Upper lobe of right lung (tissue), 1 donor: Measurements from ENCODE around the gene ATP2A2. TPM values are rescaled to one million over a fixed set of nuclear protein-coding genes. Genes with fewer than 3 reads are reported as not detected.
A peak's percentile ranks its signal among the peaks of the same experiment; 100 is the strongest.

Experiments
- ATAC-seq: fragments of 200-7000 bp; cut with Tn5 transposase; one replicate; pipeline ENCODE4 v1.9.1; 2020; ENCODE audit warnings: mild to moderate bottlenecking, moderate library complexity
- DNase-seq: peaks from one replicate; pipeline ENCODE4 v3.0.0-alpha.2; 2020
- H3K27ac ChIP-seq: fragments of 200-600 bp; one replicate; pipeline ENCODE4 v1.8.0; 2022
- H3K27me3 ChIP-seq: fragments of 200-600 bp; one replicate; pipeline ENCODE4 v1.8.0; 2022; ENCODE audit warnings: mild to moderate bottlenecking
- H3K36me3 ChIP-seq: fragments of 200-600 bp; one replicate; pipeline ENCODE4 v1.8.0; 2022
- H3K4me1 ChIP-seq: fragments of 200-600 bp; one replicate; pipeline ENCODE4 v1.8.0; 2022
- H3K4me3 ChIP-seq: fragments of 200-600 bp; one replicate; pipeline ENCODE4 v1.8.0; 2022; ENCODE audit warnings: mild to moderate bottlenecking
- H3K9me3 ChIP-seq: fragments of 200-600 bp; one replicate; pipeline ENCODE4 v1.8.0; 2022
- intact Hi-C: fragments of 100-400 bp; cut with DNase I; formaldehyde crosslinking; loops from one replicate; pipeline ENCODE4 v1.11.0; 2022
- total RNA-seq: library from RNA; stranded (reverse); fragmentation: NEBNext Ultra II Directional; extraction: Animal tissue kit (Norgen Biotek cat#: 25700); gene quantifications from one replicate; pipeline ENCODE4 v1.2.1, GENCODE V29; 2021
- TF ChIP-seq, protein P1 (sequence below): fragments of 200-600 bp; IDR thresholded peaks from one replicate; pipeline ENCODE4 v1.8.0; 2022; ENCODE audit warnings: antibody characterized with exemption
- donor health status: DM: no; HTN: yes; CAD: no; lungs with severe emphysema.

ATP2A2 gene
- total RNA-seq, 1 donor from 2014 or later, result 173 TPM

GRCh38 chr12:110281549-110282299 lies 677 bp downstream of the ATP2A2 start:
- intact Hi-C loops, result no loop called here
- DNase-seq (peak; percentile 85), ATAC-seq (peak; percentile 77)
- TF ChIP-seq, protein P1, sequence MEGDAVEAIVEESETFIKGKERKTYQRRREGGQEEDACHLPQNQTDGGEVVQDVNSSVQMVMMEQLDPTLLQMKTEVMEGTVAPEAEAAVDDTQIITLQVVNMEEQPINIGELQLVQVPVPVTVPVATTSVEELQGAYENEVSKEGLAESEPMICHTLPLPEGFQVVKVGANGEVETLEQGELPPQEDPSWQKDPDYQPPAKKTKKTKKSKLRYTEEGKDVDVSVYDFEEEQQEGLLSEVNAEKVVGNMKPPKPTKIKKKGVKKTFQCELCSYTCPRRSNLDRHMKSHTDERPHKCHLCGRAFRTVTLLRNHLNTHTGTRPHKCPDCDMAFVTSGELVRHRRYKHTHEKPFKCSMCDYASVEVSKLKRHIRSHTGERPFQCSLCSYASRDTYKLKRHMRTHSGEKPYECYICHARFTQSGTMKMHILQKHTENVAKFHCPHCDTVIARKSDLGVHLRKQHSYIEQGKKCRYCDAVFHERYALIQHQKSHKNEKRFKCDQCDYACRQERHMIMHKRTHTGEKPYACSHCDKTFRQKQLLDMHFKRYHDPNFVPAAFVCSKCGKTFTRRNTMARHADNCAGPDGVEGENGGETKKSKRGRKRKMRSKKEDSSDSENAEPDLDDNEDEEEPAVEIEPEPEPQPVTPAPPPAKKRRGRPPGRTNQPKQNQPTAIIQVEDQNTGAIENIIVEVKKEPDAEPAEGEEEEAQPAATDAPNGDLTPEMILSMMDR, result no peak
- H3K4me1 ChIP-seq, result peaks cover 38% of the 10 kb centered on the region
- H3K36me3 ChIP-seq, result peaks cover 9% of the 10 kb centered on the region
- peak overlapping the region; percentile 82 for H3K4me3 ChIP-seq
- peak overlapping the region; percentile 94 for H3K27ac ChIP-seq
- H3K9me3 ChIP-seq, result no peaks in the 10 kb centered on the region
- H3K27me3 ChIP-seq, result no peaks in the 10 kb centered on the region

DNA sequence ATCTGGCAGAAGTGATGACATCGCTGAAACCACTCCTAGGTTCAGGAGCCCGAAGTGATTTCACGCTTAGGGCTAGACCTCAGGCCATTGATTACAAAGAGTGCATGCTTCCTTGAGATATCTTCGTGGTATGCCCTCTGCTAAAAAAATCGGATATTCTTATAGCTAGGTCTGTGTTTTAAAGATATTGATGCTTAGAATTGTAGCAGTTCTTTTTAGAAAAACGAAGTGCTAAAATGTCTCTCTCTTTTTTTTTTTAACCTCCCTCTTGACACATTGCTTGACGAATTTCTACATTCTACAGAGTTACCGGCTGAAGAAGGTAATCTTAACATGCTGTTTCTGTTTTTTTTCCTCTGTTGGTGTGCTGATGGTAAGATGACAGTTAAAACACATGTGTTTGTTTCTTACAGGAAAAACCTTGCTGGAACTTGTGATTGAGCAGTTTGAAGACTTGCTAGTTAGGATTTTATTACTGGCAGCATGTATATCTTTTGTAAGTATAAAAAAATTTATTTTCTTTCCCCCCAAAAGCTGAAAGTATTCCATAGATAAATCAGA lies 1.3 kb downstream of the ATP2A2 start:
- TF ChIP-seq, protein P1, result no peak
- Histone ChIP-seq H3K4me3 (peak overlapping the region; percentile 82), H3K4me1 (peaks cover 44% of the 10 kb centered on the region), H3K27me3 (no peaks in the 10 kb centered on the region), H3K9me3 (no peaks in the 10 kb centered on the region), H3K36me3 (peaks cover 16% of the 10 kb centered on the region), H3K27ac (peak overlapping the region; percentile 94)
- intact Hi-C loops, result no loop called here
- ATAC-seq, result peak; percentile 2
- DNase-seq, result no peak

DNA sequence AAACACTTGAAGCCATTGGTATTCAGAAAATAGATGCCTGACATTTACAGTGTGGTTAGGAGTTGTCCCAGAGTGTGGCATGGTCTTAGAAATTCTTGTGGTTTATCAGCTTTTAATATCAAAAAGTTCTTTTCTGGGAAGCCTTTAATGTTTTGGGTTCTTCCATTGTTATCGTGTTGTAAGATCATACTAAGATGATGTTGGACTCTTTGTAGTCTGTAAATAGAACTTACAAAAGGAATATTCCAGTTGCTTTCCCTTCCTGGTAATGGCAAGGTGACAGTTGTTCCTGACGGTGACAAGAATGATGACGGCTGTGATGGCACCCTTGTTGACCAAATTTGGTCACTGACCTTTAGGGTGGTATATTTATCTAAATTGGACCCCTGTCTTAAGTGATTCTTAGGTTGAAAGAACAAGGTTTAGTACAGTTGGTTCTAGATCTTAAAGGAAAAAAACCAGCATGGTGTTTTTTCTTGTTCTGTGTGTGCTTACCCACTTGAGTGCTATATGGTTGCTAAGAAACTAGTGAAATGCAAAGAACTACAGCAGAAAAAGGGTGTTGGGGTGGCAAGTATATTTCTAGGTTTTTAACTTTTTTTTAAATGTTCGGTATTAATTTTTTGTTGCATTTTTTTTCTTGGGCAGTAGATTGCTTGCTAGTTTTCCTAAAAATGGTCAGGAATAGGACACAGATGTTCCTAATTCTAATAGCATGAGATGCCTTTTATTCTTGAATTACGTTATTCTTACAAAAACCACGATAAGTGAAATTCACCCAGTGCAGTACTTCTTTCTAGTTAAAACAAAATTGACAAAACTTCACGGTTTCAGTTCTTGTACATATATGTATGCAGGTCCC lies 2.1 kb downstream of the ATP2A2 start:
- TF ChIP-seq, protein P1, result no peak
- H3K27ac ChIP-seq, result no peak overlapping the region
- DNase-seq, result no peak
- H3K9me3 ChIP-seq, result no peaks in the 10 kb centered on the region
- H3K4me1 ChIP-seq, result peaks cover 49% of the 10 kb centered on the region
- ATAC-seq, result no peak
- peaks cover 21% of the 10 kb centered on the region for H3K36me3 ChIP-seq
- H3K4me3 ChIP-seq, result peak overlapping the region; percentile 82
- intact Hi-C loops, result no loop called here
- no peaks in the 10 kb centered on the region for H3K27me3 ChIP-seq

- TF ChIP-seq, protein P1, result no peak
- Histone ChIP-seq H3K4me1 (peaks cover 60% of the 10 kb centered on the region), H3K27me3 (no peaks in the 10 kb centered on the region), H3K9me3 (no peaks in the 10 kb centered on the region), H3K4me3 (peak overlapping the region; percentile 82), H3K27ac (no peak overlapping the region), H3K36me3 (peaks cover 28% of the 10 kb centered on the region)
- DNase-seq (no peak), ATAC-seq (no peak)
- intact Hi-C loops, result no loop called here
Observed at GRCh38 chr12:110284597-110284996, 3.5 kb downstream of the ATP2A2 start.

DNA sequence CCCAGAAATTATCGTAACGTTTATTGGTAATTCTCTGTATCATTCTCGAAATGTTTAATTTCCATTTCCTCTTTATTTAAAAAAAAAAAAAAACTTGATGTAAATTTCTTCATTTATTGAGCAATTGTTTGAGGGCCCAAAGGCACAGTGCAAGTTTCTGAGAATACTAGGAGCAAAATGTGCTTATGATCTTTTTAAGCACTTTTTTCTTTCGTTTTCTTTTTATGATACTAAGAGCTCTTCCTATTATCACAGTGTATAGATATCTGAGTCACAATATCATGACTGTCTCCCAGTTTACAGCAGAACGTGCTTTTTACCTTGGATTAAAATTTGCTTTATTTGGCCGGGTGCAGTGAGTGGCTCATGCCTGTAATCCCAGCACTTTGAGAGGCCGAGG lies 5.6 kb downstream of the ATP2A2 start:
- Histone ChIP-seq H3K36me3 (peaks cover 39% of the 10 kb centered on the region), H3K27me3 (no peaks in the 10 kb centered on the region), H3K27ac (no peak overlapping the region), H3K4me3 (no peak overlapping the region), H3K4me1 (peaks cover 53% of the 10 kb centered on the region), H3K9me3 (no peaks in the 10 kb centered on the region)
- ATAC-seq (peak; percentile 31), DNase-seq (no peak)
- intact Hi-C loops, result no loop called here
- TF ChIP-seq, protein P1, result no peak
